HG02884 (cell line): ENCODE measurements around the gene RRN3.
"Not testable (repeated sequence)": the region's sequence is repeated elsewhere in the genome, so short reads cannot be mapped to it uniquely, and the experiment has no call there.

Experiments
- ATAC-seq: cut with Tn5 transposase; IDR thresholded peaks from one replicate; pipeline ENCODE4 v1.9.1; 2021; ENCODE audit warnings: mild to moderate bottlenecking, moderate library complexity; ENCODE audit not compliant: unreplicated experiment

The RRN3 gene

DNA sequence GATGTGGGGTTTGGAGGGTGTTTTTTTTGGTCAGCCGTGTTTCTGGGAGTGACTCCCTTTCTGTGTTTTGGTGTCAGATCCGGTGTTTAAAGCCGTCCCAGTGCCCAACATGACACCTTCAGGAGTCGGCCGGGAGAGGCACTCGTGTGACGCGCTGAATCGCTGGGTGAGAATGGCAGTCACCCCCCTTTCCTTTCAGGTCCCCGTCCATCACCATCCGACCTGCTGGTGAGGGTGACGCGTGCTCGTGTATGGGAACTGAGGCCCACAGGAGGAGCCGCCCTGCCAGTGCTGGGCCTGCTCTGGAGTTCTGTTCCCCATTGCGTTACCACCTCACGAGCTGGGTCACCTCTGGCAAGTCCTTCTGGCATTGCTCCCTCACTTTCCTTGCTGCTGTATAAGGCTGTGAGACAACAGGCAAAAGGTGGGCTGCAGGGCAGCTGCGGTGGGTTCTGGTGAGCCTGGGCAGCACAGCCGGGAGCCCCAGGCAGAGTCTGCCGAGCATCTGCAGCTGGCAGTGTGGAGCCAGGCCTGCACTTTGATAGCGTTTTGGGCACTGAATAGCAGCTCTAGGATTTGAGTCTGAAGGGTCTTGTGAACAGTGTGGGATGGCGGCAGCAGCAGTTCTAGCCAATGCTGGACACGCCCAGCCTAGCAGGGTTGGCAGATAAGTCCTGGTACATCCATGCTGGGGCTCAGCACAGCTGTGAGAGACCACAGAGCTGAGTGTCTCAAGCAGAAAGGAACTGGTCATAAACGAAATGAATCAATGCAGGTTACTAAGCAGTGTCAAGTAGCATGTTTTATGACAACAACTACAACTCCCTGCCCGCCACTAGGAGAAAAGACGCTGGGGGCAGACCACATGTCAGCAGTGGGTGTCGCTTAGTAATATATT, 65.0 kb downstream of the RRN3 start:
- ATAC-seq: not testable (repeated sequence)

DNA sequence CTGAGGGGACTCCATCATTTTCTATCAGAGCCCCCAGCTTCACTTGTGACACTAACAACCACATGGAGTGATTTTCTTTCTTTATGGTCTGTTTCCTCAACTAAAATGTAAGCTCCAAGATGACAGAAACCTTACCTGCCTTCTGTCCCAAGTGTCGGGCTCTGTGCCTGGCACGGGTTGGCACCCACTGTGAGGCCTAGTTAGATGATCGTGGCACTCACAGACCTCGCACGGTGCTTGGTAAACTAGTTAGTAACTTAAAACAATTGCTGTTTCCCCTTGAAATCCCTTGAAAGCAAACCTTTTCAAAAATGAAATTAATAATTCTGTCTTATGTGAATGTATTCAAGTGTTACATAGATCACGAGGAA, 65.7 kb downstream of the RRN3 start:
- ATAC-seq: not testable (repeated sequence)

DNA sequence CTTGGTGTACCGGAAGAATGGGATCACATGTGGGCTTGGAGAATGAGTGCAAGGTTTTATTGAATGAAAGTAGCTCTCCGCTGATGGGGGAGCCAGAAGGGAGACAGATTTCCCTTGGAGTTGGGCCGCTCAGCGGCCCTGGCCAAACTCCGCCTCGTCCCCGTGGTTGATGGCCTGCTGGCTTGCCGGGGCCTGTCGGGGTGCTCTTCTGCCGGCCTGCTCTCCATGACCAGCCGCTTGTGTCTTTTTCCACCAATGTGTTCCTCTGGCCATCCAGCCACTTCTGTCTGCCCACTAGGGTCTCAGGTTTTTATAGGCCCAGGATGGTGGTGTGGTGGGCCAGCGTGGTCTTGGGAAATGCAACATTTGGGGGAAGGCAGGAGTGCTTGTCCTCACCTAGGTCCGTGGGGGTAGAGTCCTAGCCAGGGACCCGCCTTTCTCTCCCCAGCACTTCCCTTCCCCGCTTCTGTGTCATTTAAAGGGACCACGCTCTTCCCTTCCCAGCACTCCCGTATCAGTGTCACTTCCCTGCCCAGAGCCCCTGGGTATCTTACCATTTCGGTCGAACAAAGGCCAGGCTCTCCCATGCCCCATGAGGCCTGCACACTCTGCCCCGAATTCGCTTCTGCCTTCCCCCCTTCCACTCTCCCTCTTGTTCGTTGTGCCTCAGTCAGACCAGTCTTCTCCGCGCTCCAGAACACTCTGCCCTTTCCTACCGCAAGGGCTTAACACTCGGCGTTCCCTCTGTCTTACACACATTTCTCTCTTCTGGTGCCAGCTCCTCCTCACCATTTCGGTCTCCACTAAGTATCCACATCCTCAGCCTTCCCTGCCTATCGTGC, 66.3 kb downstream of the RRN3 start:
- ATAC-seq: not testable (repeated sequence)

DNA sequence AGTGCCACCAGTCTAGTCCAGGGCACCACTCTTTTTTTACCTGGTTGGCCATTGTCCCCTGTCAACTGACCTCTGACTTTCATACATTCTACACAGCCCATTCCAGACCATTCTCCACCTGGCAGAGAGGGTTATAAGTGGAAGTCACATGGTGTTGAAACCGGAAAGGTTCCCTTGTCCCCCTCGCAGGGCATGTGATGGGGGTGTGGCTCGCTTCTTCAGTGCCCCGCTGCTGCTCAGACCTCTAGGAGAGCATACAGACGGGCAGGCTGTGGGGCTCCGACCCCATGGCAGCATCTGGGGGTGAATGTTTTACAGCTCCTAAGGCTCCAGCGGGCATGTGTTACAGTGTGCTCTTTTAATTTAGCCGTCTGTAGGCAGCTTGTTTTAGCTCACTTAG, 67.0 kb downstream of the RRN3 start:
- ATAC-seq: not testable (repeated sequence)

DNA sequence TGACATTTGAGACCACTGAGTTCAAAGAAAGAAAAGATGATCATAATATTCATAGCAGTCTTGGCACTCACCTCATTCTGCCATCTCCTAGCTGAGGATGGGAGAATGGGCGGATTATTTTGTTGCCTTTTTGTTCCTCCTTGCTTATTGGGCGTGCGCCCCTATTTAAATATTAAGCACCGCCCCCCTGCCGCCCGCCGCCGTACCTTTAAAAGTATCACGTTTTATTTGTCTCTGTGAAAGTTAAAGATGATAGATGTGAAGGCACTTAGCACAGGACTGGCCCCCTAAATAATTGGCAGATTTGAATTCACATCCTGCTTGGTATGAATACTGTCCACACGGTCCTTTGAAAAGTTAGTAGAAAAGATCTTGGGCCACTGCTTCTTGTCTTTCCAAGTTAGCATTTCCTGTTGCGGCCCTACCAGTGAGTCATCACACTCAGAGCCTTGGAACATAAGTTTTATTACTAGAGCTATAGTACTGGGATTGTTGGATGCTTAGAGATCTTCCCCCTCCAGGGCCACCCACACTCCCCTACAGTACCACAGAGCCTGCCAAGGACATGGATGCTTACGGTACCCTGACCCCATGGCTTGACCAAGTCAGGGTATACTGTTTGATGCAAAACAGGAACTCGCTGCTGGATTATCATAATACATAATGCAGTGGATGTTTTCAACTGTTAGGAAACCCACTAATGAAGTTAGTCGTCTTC, 68.7 kb downstream of the RRN3 start:
- ATAC-seq: not testable (repeated sequence)

DNA sequence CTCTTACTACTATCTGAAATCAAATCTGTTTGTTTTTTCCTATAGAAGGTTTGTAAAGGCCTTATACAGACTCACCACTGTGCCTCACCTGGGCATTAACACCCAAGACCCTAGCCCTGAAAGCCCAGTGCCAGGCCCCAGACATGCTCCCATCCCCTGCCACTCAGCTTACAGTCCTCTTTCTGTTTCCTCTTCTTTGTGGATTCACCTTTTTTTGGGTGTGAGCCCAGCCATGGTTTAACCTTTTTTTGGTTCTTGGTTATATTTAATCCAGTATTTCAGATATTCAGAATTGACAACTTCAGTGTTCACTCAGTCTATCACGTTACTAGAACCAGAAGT, 69.2 kb downstream of the RRN3 start:
- not testable (repeated sequence) for ATAC-seq

DNA sequence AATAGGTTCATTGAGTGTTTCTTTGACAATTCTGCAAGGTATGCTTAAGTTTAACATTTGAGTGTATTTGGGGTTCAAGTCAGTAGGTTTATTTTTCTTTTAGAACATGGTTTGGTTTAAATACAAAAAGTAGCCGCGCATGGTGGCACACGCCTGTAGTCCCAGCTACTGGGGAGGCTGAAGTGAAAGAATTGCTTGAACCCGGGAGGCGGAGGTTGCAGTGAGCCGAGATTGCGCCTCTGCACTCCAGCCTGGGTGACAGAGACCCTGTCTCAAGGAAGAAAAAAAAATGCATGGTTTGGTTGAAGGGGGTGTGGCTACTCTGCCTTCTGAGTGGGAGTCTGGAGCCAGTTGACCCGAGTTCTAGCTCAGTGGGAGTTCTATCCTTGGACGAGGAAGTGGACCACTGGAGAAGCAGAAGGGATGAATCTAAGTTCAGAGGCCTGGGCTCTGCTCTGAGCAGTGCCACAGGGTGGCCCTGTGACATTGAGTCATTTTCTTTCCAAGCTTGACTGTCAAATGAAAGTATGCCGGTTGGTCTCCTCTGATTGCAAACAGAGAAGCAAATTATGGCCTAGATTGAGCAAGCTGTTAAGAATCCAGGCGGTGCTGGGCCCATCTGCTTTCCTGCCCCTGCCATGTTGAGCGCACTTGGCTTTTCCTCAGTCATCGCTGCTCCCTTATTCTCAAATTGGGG, 70.5 kb downstream of the RRN3 start:
- ATAC-seq: not testable (repeated sequence)

DNA sequence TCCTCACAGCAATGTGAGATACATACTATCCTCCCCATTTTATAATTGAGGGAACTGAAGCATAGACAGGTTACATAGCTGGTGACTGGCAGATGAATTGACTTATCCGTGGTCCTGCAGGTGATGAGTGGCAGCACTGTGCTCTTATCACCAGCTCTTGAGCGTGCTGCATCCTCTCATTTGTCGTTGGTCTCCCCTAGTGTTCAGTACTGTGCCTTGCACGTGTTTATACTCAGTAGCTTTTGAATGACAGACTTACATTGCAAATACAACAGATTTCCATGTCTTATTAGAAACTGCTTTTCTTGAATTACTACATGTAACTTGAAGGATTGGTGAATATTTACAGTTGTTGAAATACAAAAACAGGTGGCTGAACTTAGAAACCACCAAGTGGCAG, 71.9 kb downstream of the RRN3 start:
- ATAC-seq: not testable (repeated sequence)

DNA sequence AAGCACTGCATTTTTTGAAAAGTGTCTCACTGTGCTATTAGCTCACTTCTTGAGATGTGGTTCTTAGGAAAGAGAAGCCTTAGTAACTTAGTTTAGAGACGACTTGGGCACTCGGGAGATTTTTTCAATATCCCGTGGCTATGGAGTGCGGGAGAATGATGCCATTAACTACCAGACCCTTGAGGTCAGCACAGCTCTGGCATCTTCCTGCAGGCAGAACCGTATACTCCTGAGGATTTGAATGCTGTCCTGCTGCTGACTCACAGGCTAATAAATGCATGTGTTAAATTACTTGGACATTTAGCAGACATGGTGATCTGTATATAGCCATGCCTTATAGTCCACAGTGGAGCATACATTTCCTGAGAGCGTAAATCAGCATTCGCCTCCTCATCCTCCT, 72.6 kb downstream of the RRN3 start:
- not testable (repeated sequence) for ATAC-seq

DNA sequence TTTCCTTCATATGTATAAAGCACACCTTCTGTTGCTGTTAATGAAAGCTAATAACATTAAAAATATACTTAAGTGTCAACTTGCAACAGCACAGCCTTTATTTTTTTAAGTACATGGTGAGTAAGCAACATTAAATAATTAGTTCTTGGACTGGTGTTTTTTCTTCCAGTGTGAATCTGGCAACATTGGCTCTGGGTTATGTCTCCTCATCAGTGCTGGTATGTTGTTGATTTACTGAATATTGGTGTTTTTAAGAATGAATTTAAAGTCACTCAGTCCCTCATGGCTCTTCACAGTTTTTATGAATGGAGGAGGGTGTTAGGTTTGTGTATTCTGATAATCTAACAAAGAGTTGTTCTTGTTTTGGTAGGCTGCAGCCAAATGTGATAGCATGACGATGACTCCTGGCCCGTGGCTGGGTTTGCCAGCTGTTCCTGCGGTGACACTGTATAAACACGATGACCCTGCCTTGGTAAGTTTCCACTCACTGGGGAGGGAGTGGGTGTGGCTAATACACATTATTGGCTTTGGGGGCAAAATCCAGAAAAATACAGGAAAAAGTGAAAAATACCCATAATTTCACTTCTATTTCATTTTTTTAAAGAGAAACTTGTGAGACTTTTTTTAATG, 77.0 kb downstream of the RRN3 start:
- not testable (repeated sequence) for ATAC-seq

DNA sequence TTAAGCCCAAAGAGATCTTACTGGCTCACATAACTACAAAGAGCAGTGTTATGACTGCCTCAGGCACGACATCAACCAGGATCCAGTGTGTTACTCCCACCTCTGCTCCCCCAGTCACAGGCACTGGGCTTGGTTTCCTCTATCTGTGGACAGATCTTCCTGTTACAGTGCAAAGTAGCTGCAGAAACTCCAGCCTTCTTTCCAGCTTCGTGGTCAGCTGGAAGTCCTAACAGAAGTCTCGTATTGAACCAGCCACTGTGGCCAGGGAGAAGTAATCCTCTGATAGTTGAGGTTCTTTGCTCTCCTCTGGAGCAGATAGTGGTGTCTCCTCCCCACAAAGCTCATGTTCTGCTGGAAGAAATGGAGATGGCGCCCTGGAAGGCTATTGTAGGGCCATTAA, 77.7 kb downstream of the RRN3 start:
- not testable (repeated sequence) for ATAC-seq

DNA sequence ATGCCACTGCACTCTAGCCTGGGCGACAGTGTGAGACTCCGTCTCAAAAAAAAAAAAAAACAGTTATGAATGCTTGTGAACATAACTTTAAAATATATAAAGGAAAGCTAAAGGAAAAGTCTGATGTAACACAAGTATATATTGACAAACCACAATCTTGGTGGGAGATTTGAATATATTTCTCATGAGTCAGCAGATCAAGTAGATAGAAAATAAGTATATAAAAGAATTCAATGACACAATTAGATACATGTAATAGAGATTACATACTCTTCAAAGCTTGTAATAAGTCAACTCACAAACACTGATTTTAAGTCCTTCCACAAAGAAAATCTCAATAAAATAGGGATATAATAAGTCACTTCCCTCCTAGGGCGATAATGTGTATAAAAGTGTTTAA, 78.4 kb downstream of the RRN3 start:
- ATAC-seq: not testable (repeated sequence)

DNA sequence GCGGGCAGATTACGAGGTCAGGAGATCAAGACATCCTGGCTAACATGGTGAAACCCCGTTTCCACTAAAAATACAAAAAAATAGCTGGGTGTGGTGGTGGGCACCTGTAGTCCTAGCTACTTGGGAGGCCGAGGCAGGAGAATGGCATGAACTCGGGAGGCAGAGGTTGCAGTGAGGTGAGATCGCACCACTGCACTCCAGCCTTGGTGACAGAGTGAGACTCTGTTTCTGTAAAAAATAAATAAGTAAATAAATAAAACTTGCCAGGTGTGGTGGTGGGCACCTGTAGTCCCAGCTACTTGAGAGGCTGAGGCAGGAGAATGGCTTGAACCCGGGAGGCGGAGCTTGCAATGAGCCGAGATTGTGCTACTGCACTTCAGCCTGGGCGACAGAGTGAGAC, 81.1 kb downstream of the RRN3 start:
- not testable (repeated sequence) for ATAC-seq
